Ishikawa (cell line): ENCODE measurements around the gene DNAJB11.

Experiments used
- EGR1 ChIP-seq: IDR thresholded peaks from 2 replicates; pipeline ENCODE4 v1.6.1; 2012
- EP300 ChIP-seq: IDR thresholded peaks from 2 replicates; pipeline ENCODE4 v1.6.1; 2012; ENCODE audit warnings: borderline replicate concordance
- NFIC ChIP-seq: IDR thresholded peaks from 2 replicates; pipeline ENCODE4 v1.6.1; 2012
- RAD21 ChIP-seq: IDR thresholded peaks from 2 replicates; pipeline ENCODE4 v1.6.1; 2012; ENCODE audit warnings: low read depth
- TEAD4 ChIP-seq: IDR thresholded peaks from 2 replicates; pipeline ENCODE4 v1.6.1; 2012
- TF ChIP-seq, protein P1 (sequence below): IDR thresholded peaks from 2 replicates; pipeline ENCODE4 v1.6.1; 2012; ENCODE audit warnings: low read depth, mild to moderate bottlenecking

DNA sequence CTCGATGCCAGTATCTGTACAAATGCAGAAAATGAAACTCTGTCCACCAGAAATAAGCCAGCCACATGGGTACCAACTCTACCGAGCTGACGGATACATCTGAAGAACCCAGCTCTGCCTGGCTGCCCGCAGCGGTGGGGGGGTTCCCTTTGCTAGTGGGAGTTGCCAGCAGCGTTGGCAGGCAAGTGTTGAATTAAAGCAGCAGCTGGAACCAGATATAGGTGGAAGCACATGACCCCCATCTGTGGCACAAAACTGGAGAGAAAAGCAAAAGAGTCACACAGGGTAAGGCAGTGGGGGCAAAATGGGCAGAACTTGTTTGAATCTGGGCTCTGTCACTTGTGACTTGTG is 44.3 kb upstream of the DNAJB11 start:
- no peak for TF ChIP-seq RAD21
- TF ChIP-seq TEAD4: no peak
- TF ChIP-seq NFIC: no peak
- TF ChIP-seq, protein P1, sequence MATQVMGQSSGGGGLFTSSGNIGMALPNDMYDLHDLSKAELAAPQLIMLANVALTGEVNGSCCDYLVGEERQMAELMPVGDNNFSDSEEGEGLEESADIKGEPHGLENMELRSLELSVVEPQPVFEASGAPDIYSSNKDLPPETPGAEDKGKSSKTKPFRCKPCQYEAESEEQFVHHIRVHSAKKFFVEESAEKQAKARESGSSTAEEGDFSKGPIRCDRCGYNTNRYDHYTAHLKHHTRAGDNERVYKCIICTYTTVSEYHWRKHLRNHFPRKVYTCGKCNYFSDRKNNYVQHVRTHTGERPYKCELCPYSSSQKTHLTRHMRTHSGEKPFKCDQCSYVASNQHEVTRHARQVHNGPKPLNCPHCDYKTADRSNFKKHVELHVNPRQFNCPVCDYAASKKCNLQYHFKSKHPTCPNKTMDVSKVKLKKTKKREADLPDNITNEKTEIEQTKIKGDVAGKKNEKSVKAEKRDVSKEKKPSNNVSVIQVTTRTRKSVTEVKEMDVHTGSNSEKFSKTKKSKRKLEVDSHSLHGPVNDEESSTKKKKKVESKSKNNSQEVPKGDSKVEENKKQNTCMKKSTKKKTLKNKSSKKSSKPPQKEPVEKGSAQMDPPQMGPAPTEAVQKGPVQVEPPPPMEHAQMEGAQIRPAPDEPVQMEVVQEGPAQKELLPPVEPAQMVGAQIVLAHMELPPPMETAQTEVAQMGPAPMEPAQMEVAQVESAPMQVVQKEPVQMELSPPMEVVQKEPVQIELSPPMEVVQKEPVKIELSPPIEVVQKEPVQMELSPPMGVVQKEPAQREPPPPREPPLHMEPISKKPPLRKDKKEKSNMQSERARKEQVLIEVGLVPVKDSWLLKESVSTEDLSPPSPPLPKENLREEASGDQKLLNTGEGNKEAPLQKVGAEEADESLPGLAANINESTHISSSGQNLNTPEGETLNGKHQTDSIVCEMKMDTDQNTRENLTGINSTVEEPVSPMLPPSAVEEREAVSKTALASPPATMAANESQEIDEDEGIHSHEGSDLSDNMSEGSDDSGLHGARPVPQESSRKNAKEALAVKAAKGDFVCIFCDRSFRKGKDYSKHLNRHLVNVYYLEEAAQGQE: no peak
- TF ChIP-seq EGR1: no peak
- TF ChIP-seq EP300: no peak
